Stomach (tissue), 4 donors: ENCODE results near the gene INPP4B.

Experiments used
- CTCF ChIP-seq, 7 experiments: fragments of 450-650 bp in 4 of 7; fragments of 200-600 bp in 3 of 7; sonication (generic) in 3 of 7; IDR thresholded peaks; one replicate each; pipeline ENCODE4 v1.5.1; 2016 to 2019; ENCODE audit warnings: antibody characterized with exemption in 7 of 7, control low read depth in 2 of 7, mild to moderate bottlenecking in 1 of 7
- EP300 ChIP-seq: sonication (generic); formaldehyde crosslinking; IDR thresholded peaks from one replicate; pipeline ENCODE4 v1.6.1; 2017; ENCODE audit warnings: antibody characterized with exemption
- POLR2A ChIP-seq, 4 donors: fragments of 450-650 bp; IDR thresholded peaks; one replicate each; pipeline ENCODE4 v1.6.1; 2016; ENCODE audit warnings: antibody characterized with exemption in 4 of 4, control low read depth in 2 of 4, mild to moderate bottlenecking in 1 of 4, moderate library complexity in 1 of 4
- POLR2AphosphoS5 ChIP-seq, 3 donors: sonication (generic); formaldehyde crosslinking; IDR thresholded peaks; one replicate each; pipeline ENCODE4 v1.6.1; 2016; ENCODE audit warnings: antibody characterized with exemption in 3 of 3

- no peak for TF ChIP-seq CTCF (IDR thresholded peaks at IDR 0.05)
- TF ChIP-seq POLR2A (IDR thresholded peaks at IDR 0.05): no peak
- no peak for TF ChIP-seq POLR2AphosphoS5 (IDR thresholded peaks at IDR 0.05)
- no peak for TF ChIP-seq EP300
Observed at GRCh38 chr4:142463206-142463605, 382.9 kb downstream of the INPP4B start.
